ENCODE data around the gene NHERF1.

Gene NHERF1

GRCh38 chr17:74743755-74744154 lies 4.7 kb upstream of the NHERF1 start:
- Histone ChIP-seq H3K4me3 (ENCODE audit: low read depth, low read length) (no peak overlapping the region), H3K9me3 (ENCODE audit: severe bottlenecking) (peaks cover 5% of the 10 kb centered on the region), H3K36me3 (no peaks in the 10 kb centered on the region; the same call in 1 of the 2 replicates), H3K27ac (no peak overlapping the region), H3K27me3 (ENCODE audit: insufficient read depth, low read depth, severe bottlenecking) (no peaks in the 10 kb centered on the region)
- no peak for TF ChIP-seq CTCF (IDR thresholded peaks at IDR 0.05; ENCODE audit: low read depth, low read length)
- DNase-seq, result no peak

- TF ChIP-seq CTCF (IDR thresholded peaks at IDR 0.05; ENCODE audit: low read depth, low read length), result no peak
- no peaks in the 10 kb centered on the region; the same call in 1 of the 2 replicates for H3K36me3 ChIP-seq
- peak; percentile 6 for DNase-seq
- H3K4me3 ChIP-seq (ENCODE audit: low read depth, low read length), result no peak overlapping the region
- no peak overlapping the region for H3K27ac ChIP-seq
- peaks cover 5% of the 10 kb centered on the region for H3K9me3 ChIP-seq (ENCODE audit: severe bottlenecking)
- no peaks in the 10 kb centered on the region for H3K27me3 ChIP-seq (ENCODE audit: insufficient read depth, low read depth, severe bottlenecking)
These were observed 4.1 kb upstream of the NHERF1 start for GRCh38 chr17:74744349-74744713.

GRCh38 chr17:74744714-74745547 lies 3.5 kb upstream of the NHERF1 start:
- Histone ChIP-seq H3K27me3 (ENCODE audit: insufficient read depth, low read depth, severe bottlenecking) (no peaks in the 10 kb centered on the region), H3K9me3 (ENCODE audit: severe bottlenecking) (peaks cover 5% of the 10 kb centered on the region), H3K4me3 (ENCODE audit: low read depth, low read length) (no peak overlapping the region), H3K36me3 (peaks cover 3% of the 10 kb centered on the region; the same call in 1 of the 2 replicates), H3K27ac (no peak overlapping the region)
- TF ChIP-seq CTCF (IDR thresholded peaks at IDR 0.05; ENCODE audit: low read depth, low read length), result peak; percentile 99
- DNase-seq, result peak; percentile 88

- DNase-seq, result no peak
- H3K27me3 ChIP-seq (ENCODE audit: insufficient read depth, low read depth, severe bottlenecking), result no peaks in the 10 kb centered on the region
- peaks cover 5% of the 10 kb centered on the region for H3K9me3 ChIP-seq (ENCODE audit: severe bottlenecking)
- TF ChIP-seq CTCF (IDR thresholded peaks at IDR 0.05; ENCODE audit: low read depth, low read length), result no peak
- H3K27ac ChIP-seq, result no peak overlapping the region
- H3K36me3 ChIP-seq, result peaks cover 8% of the 10 kb centered on the region
- no peak overlapping the region for H3K4me3 ChIP-seq (ENCODE audit: low read depth, low read length)
These were observed 2.8 kb upstream of the NHERF1 start for GRCh38 chr17:74745548-74746177.

GRCh38 chr17:74746376-74746775 lies 2.1 kb upstream of the NHERF1 start:
- peaks cover 5% of the 10 kb centered on the region for H3K9me3 ChIP-seq (ENCODE audit: severe bottlenecking)
- DNase-seq, result no peak
- H3K27ac ChIP-seq, result peak overlapping the region; percentile 26; the same call in 1 of the 2 replicates
- no peak for TF ChIP-seq CTCF (IDR thresholded peaks at IDR 0.05; ENCODE audit: low read depth, low read length)
- peaks cover 15% of the 10 kb centered on the region for H3K36me3 ChIP-seq
- H3K4me3 ChIP-seq (ENCODE audit: low read depth, low read length), result no peak overlapping the region
- no peaks in the 10 kb centered on the region for H3K27me3 ChIP-seq (ENCODE audit: insufficient read depth, low read depth, severe bottlenecking)

Measured in WERI-Rb-1 (cell line).